Aorta (tissue), 5 donors: Measurements from ENCODE around the gene PIGB. TPM values are rescaled to one million over a fixed set of nuclear protein-coding genes. Genes with fewer than 3 reads are reported as not detected.
A peak's percentile ranks its signal among the peaks of the same experiment; 100 is the strongest.
"Not testable (repeated sequence)": the region's sequence is repeated elsewhere in the genome, so short reads cannot be mapped to it uniquely, and the experiment has no call there.

Experiments
- ATAC-seq: fragments of 200-7000 bp; cut with Tn5 transposase; one replicate; pipeline ENCODE4 v1.9.1; 2022; ENCODE audit warnings: moderate library complexity; ENCODE audit not compliant: low FRiP score
- DNase-seq, 2 donors: peaks; one replicate each; pipeline ENCODE4 v3.0.0-alpha.2; 2020
- H3K27ac ChIP-seq, 2 donors: one replicate each; pipeline ENCODE4 v1.5.1; 2013; ENCODE audit warnings: low read length in 2 of 2, mild to moderate bottlenecking in 2 of 2, moderate library complexity in 2 of 2, control low read depth in 1 of 2, inconsistent platforms in 1 of 2, low read depth in 1 of 2
- H3K27me3 ChIP-seq, 2 donors: one replicate each; pipeline ENCODE4 v1.6.1; 2013; ENCODE audit warnings: control low read depth in 1 of 2, low read length in 1 of 2, mild to moderate bottlenecking in 1 of 2, moderate library complexity in 1 of 2; ENCODE audit not compliant: insufficient read depth in 2 of 2, control insufficient read depth in 1 of 2
- H3K36me3 ChIP-seq, 2 donors: one replicate each; pipeline ENCODE4 v1.6.1; 2013; ENCODE audit warnings: control low read depth in 1 of 2, low read length in 1 of 2, mild to moderate bottlenecking in 1 of 2; ENCODE audit not compliant: insufficient read depth in 2 of 2, control insufficient read depth in 1 of 2
- H3K4me1 ChIP-seq, 2 donors: one replicate each; pipeline ENCODE4 v1.6.1; 2013; ENCODE audit warnings: low read length in 2 of 2, control low read depth in 1 of 2, mild to moderate bottlenecking in 1 of 2, moderate library complexity in 1 of 2; ENCODE audit not compliant: insufficient read depth in 2 of 2, control insufficient read depth in 1 of 2
- H3K4me3 ChIP-seq, 2 donors: one replicate each; pipeline ENCODE4 v1.5.1; 2013; ENCODE audit warnings: low read length in 2 of 2, control low read depth in 1 of 2, mild to moderate bottlenecking in 1 of 2
- H3K9me3 ChIP-seq: one replicate; pipeline ENCODE4 v1.6.1; 2013; ENCODE audit warnings: mild to moderate bottlenecking, low read length; ENCODE audit not compliant: control insufficient read depth
- WGBS, 2 donors: extraction: QIAGEN DNeasy Blood & Tissue Kit; methylation state at CpG; one replicate each; pipeline ENCODE4 v1.1.7; 2013; 5-methylcytosine and 5-hydroxymethylcytosine counted together
- intact Hi-C, 2 donors: fragments of 100-400 bp; cut with DNase I; formaldehyde crosslinking; loops; one replicate each; pipeline versions ENCODE4 v1.14.2 to v1.15.0; 2022
- polyA plus RNA-seq, 2 donors: library from polyadenylated mRNA; stranded (reverse); fragments of 200-250 nt; gene quantifications; one replicate each; pipeline ENCODE4 v1.2.3, GENCODE V29; 2013
- total RNA-seq, 2 donors: library from RNA; stranded (reverse); fragmentation: NEBNext Ultra II Directional; extraction: Animal tissue kit (Norgen Biotek cat#: 25700); gene quantifications; one replicate each; pipeline ENCODE4 v1.2.1, GENCODE V29; 2021
- donor health status: healthy with polysubstance abuse.
- donor health status: Bipolar disorder and iron deficiency.
- donor health status: DM: no; HTN: no; CAD: no.
- donor health status: DM: no; HTN: no; CAD: no.
- donor health status: DM: yes; HTN: yes; CAD: no.

PIGB gene
- total and polyA plus RNA-seq, 4 donors, result 4.0 to 27.1 (median 16.4) TPM

DNA sequence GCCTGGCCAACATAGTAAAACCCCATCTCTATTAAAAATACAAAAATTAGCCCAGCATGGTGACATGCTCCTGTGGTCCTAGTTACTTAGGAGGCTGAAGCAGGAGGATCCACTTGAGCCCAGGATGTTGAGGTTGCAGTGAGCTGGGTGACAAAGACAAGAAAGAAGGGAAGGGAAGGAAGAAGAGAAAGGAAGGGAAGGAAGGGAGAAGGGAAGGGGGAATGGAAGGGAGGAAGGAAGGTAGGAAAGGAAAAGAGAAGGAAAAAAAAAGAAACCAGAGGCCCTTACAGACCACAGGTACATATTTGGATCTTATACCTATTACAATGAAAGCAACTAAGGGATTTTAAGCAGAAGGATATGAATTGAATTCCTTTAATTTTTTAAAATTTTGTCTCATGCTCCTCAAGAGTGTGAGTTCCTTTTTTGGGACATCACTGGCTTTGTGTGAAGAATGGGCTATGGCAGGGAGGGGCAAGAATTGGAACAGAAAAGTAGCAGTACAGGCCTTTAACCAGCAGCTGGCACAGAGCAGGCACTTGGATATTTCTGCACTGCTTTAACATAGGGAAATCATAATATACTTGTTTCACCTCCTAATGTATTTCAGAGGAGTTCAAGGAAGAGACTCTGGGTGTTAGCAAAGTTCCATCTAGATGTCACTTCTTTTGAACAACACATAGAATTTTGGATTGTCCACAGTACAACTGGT lies 37.3 kb upstream of the PIGB start:
- intact Hi-C loops, result no loop called here
- H3K4me3 ChIP-seq, result no peak overlapping the region
- H3K27me3 ChIP-seq, result no peaks in the 10 kb centered on the region
- H3K36me3 ChIP-seq, result peaks cover 0 to 3% of the 10 kb centered on the region in 2 donors
- DNase-seq, result no peak
- no peak for ATAC-seq
- peak overlapping the region in 1 of 2 donors; percentile 33 for H3K27ac ChIP-seq
- H3K9me3 ChIP-seq, result no peaks in the 10 kb centered on the region
- H3K4me1 ChIP-seq, result peaks cover 0 to 1% of the 10 kb centered on the region in 2 donors

DNA sequence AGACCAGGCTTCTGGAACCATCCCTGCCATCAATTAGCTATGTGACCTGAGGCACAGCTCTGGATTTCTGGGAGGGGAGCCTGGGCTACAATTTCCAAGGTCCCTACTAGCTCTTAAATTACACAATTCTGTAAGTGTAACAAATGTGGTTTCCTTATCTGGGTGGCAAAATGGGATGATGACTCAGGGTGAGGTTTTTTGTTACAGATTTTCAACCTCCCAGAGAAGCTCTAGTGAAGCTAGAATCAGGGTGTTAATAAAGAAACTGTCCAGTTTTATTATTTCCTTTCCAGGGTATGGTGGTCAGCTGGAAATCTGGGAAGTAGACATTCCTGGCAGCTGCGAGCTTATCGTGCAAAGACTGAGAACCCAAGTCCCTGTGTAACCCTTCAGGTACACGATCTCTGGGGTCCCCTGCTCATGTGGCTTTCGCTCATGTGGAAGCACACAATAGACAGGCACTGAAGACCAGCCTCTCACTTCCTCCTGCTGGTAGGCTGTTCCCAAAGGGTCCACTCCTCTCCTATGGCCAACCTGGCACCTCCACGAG lies 36.7 kb upstream of the PIGB start:
- Histone ChIP-seq H3K27me3 (no peaks in the 10 kb centered on the region), H3K9me3 (no peaks in the 10 kb centered on the region), H3K36me3 (peaks cover 0 to 3% of the 10 kb centered on the region in 2 donors), H3K4me1 (peaks cover 0 to 1% of the 10 kb centered on the region in 2 donors), H3K4me3 (no peak overlapping the region), H3K27ac (peak overlapping the region in 1 of 2 donors; percentile 8)
- no peak for DNase-seq
- intact Hi-C loops, result no loop called here
- peak; percentile 48 for ATAC-seq
- 52 to 61% methylated on average over 5 of the region's 5 CpGs for WGBS, 2 donors

DNA sequence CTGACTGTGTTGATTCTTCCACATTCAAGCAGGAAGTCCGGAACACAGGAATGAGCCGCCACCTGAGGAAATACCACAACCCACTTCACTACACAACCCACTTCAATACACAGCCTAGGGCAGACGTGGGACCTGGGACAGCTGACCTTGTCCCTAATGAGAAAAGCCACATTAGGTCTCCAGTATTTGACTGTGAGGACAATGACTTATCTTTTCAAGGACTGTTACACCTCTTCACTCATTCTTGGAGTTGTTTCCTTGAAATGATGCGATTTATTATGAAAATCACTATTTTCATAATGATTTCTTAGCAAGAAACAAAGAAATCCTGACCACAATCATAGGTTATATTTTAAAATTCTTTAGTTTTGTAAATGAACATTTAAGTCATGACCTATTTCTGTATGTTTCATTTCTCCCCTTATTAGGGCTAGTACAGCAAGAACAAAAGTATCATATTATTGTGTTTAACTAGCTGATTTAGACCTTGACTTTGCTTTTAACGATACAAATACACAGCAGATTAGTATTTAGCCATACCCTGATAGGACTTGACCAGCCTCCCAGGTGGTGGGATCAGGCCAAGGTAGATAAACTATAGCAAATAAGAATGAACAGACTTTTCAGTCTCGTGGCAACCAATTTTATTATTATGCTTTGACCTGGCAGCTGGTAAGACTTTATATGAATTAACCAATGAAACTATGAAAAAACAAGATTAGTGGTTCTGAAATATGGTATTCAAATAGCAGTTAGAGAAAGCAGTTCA lies 35.5 kb upstream of the PIGB start:
- no peak for DNase-seq
- no peak for ATAC-seq
- Histone ChIP-seq H3K36me3 (peaks cover 0 to 3% of the 10 kb centered on the region in 2 donors), H3K4me1 (no peaks in the 10 kb centered on the region), H3K9me3 (no peaks in the 10 kb centered on the region), H3K4me3 (no peak overlapping the region), H3K27ac (no peak overlapping the region), H3K27me3 (no peaks in the 10 kb centered on the region)
- intact Hi-C loops, result no loop called here
- 76 to 80% methylated on average over 6 of the region's 6 CpGs for WGBS, 2 donors

DNA sequence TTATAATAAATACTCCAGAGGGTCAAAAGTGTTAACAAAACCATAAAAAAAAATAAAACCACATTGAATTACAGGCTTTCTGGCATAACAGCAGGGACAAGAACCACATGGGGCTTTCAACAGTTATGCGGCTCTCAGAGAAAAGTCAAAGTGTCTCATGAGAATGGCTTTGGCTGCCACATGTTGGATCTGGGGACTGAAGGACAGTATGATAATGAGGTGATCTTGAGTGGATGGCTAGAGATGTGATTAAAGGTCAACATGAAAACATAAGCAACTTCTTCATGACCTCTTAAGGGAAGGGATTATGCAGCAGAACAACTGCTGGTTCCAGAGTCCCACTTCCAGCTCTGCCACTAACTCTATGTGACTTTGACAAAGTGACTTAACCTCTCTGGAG lies 34.6 kb upstream of the PIGB start:
- Histone ChIP-seq H3K9me3 (no peaks in the 10 kb centered on the region), H3K4me3 (no peak overlapping the region), H3K4me1 (no peaks in the 10 kb centered on the region), H3K27ac (no peak overlapping the region), H3K36me3 (peaks cover 0 to 3% of the 10 kb centered on the region in 2 donors), H3K27me3 (no peaks in the 10 kb centered on the region)
- intact Hi-C loops, result no loop called here
- 47 to 54% methylated on average over 1 of the region's 1 CpG for WGBS, 2 donors
- DNase-seq, result no peak
- ATAC-seq, result no peak

DNA sequence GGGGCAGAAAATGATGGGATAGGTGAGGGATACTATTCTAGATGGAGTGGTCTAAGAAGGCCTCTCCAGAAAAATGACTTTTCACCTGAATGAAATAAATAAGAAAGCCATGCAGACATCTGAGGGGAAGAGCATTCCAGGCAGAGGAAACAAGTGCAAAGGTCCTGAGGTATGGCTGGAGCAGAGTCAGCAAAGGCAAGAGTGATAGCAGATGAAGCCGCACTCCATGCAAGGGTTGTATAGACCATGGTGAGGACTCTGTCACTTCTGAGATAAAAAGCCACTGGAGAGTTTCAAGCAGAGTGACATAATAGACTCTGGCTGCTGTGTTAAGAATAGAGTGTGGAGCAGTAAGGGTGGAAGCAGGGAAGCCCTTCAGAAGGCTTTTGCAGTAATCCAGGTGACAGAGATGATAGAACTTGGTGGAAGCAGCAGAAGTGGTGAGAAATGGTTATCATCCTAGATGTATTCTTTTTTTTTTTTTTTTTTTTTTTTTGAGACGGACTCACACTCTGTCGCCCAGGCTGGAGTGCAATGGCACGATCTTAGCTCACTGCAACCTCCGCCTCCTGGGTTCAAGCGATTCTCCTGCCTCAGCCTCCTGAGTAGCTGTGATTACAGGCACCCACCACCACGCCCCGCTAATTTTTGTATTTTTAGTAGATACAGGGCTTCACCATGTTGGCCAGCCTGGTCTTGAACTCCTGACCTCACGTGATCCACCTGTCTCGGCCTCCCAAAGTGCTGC lies 32.4 kb upstream of the PIGB start:
- H3K4me1 ChIP-seq, result not testable (repeated sequence)
- 94 to 95% methylated on average over 9 to 10 of the region's 10 CpGs for WGBS, 2 donors

DNA sequence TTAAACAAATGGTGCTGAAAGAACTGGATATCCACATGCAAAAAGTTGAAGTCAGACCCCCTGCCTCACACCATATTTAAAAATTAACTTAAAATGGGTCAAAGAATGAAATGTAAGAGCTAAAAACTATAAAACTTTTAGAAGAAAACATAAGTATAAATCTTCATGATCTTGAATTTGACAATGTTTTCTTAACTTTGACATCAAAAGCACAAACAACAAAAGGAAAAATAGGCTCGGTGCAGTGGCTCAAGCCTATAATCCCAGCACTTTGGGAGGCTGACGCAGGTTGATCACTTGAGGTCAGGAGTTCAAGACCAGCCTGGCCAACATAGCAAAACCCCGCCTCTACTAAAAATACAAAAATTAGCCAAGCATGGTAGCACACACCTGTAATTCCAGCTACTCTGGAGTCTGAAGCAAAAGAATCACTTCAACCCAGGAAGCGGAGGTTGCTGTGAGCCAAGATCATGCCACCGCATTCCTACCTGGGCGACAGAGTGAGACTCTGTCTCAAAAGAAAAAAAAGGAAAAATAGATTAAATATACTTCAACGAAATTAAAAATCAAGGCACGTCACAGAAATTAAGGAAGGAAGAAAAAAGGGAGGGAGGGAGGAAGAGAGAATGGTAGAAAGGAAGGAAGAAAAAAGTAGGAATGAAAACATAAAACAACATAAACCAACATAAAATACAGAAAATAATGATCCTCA lies 30.9 kb upstream of the PIGB start:
- H3K36me3 ChIP-seq, result no peaks in the 10 kb centered on the region
- no peaks in the 10 kb centered on the region for H3K27me3 ChIP-seq
- H3K9me3 ChIP-seq, result no peaks in the 10 kb centered on the region
- H3K27ac ChIP-seq, result no peak overlapping the region
- no peak for DNase-seq
- intact Hi-C loops, result no loop called here
- H3K4me1 ChIP-seq, result no peaks in the 10 kb centered on the region
- H3K4me3 ChIP-seq, result peak overlapping the region in 1 of 2 donors; percentile 70
- WGBS, 2 donors, result 91 to 94% methylated on average over 8 of the region's 8 CpGs
- no peak for ATAC-seq

More for the DNA sequence above, 32.4 kb upstream of the PIGB start:
- H3K4me3 ChIP-seq, H3K27ac ChIP-seq, DNase-seq, H3K36me3 ChIP-seq, H3K27me3 ChIP-seq, intact Hi-C loops, ATAC-seq, H3K9me3 ChIP-seq: not testable (repeated sequence)

DNA sequence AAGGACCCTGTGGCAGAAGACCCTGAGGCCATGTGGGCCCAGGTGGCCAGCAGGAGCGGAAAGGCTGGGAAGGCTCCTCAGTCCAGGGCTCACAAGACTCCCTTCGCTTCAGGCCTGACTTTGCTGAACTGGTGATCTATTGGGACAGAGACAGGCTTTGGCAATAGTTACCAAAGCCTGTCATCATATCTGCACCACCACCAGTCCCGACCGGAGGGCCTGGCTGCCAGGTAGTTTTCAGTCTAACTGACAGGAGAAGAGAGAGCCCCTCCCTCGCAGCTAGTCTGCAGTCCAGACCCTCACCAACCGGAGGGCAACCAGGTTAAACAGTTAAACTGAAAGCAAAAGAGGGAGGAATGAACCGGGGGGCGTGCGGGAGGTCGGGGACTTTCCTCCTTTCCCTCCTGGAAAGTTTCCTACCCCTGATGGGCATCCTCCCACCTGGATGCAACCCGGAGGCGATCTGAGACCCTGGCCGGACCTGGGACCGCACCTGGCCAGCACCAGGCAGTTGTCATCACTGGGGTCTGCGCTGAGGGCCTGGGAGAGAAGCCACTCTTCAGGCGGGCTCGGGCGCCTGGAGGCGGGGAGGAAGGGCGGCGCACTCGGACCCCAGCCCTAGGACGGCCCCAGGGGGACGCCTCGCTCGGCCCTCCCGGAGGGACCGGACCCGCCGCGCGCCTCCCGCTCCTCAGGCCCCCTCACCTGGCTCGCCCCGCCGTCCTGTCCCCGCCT lies 29.8 kb upstream of the PIGB start:
- ATAC-seq, result peak; percentile 36
- peak in 1 of 2 donors; percentile 47 for DNase-seq
- WGBS, 2 donors, result 1% methylated on average over 27 to 37 of the region's 37 CpGs

More for the DNA sequence above, 29.8 kb upstream of the PIGB start:
- Histone ChIP-seq H3K4me3 (peak overlapping the region; percentile 70 to 71), H3K27ac (peak overlapping the region; percentile 71 to 80), H3K27me3 (no peaks in the 10 kb centered on the region), H3K9me3 (no peaks in the 10 kb centered on the region), H3K4me1 (no peaks in the 10 kb centered on the region), H3K36me3 (no peaks in the 10 kb centered on the region)
- intact Hi-C loops, result loop anchor here in 1 of 2 donors (1.0 kb wide), 2 partner anchors 69 to 92 kb away; no protein-coding TSS in a partner anchor
